Measurements from ENCODE around the gene RTN4RL1.

GRCh38 chr17:2029911-2030778 lies 5.0 kb upstream of the RTN4RL1 start, which contains the start of gene DPH1:
- peak in 1 of 3 experiments; percentile 36 for TF ChIP-seq CTCF (IDR thresholded peaks at IDR 0.05)
- no peak for TF ChIP-seq POLR2A (IDR thresholded peaks at IDR 0.05; ENCODE audit: low read depth)
- peak; percentile 79 to 97 for TF ChIP-seq POLR2AphosphoS5 (IDR thresholded peaks at IDR 0.05)

Measured in esophagus muscularis mucosa (tissue), 3 donors.